Measurements from ENCODE around the gene S100PBP. TPM values are rescaled to one million over a fixed set of nuclear protein-coding genes. Genes with fewer than 3 reads are reported as not detected.

The S100PBP gene
- total RNA-seq, 1 experiment from 2014 or later = 50.1 TPM

DNA sequence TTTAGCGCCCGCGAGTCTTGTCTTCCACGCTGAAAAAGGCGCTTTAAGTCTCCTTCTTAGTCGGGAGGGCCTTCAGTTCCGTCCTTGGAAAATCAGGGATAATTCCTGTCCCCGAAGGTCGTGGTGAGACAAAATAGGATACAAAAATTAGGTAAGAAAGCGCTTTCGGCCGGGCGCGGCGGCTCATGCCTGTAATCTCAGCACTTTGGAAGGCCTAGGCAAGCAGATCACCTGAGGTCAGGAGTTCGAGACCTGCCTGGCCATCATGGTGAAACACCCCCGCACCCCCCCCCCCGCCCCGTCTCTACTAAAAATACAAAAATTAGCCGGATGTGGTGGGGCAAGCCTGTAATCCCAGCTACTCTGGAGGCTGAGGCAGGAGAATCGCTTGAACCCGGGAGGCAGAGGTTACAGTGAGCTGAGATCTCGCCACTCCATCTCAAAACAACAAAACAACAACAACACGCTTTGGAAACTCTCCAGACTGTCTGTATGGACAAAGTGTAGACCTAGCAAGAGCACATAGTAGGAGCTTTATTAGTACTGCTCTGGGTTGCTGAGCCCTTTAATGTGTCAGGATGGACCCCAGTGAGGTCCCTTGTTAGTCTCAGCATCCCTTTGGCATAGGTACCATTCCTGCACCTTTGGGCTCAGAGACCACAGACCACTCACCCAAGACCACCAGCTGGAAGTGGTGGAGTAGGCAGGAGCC lies 84.5 kb downstream of the S100PBP start:
- H3K4me1 ChIP-seq (ENCODE audit: insufficient read depth, low read length) = no peaks in the 10 kb centered on the region
- no peak overlapping the region for H3K9ac ChIP-seq (ENCODE audit: extremely low read depth, insufficient read length, low read length)

More for the DNA sequence above, 84.5 kb downstream of the S100PBP start:
- no peak overlapping the region for H3T11ph ChIP-seq (ENCODE audit: low read length)
- no peak for DNase-seq
- no peak overlapping the region for H4K91ac ChIP-seq (ENCODE audit: insufficient read length, low read depth, low read length)
- H2AFZ ChIP-seq (ENCODE audit: low read length) = no peak overlapping the region
- no peak overlapping the region for H3K56ac ChIP-seq (ENCODE audit: insufficient read length, low read depth, low read length)
- H2BK120ac ChIP-seq (ENCODE audit: low read depth, low read length, poor library complexity, severe bottlenecking) = no peak overlapping the region
- H2BK5ac ChIP-seq (ENCODE audit: insufficient read length, low read length) = no peak overlapping the region
- no peak overlapping the region for H2BK15ac ChIP-seq (ENCODE audit: low read depth, low read length)
- Mint-ChIP-seq H3K27ac (peak overlapping the region in 1 of 3 experiments; percentile 62; a peak in 1 of 7 replicates), H3K4me3 (peak overlapping the region; percentile 66 to 90), H3K27me3 (ENCODE audit: low read depth) (peaks cover 75% of the 10 kb centered on the region), H3K9me3 (no peaks in the 10 kb centered on the region; a peak in 2 of 5 replicates), H3K36me3 (ENCODE audit: insufficient read depth in 1 of 3, low read depth in 3 of 3) (no peaks in the 10 kb centered on the region; a peak in 1 of 7 replicates), H3K4me1 (peaks cover 10 to 18% of the 10 kb centered on the region in 2 experiments)
- H2BK12ac ChIP-seq (ENCODE audit: insufficient read length, low read depth, low read length) = no peak overlapping the region
- H4K8ac ChIP-seq (replicated peaks; ENCODE audit: insufficient read length, low read depth, low read length) = no peak overlapping the region
- no peak overlapping the region for H3K14ac ChIP-seq (ENCODE audit: insufficient read depth, low read length)
- peaks cover 22% of the 10 kb centered on the region; the same call in 1 of the 2 replicates for H3K27me3 ChIP-seq (ENCODE audit: insufficient read depth, low read length)
- H3K9me3 ChIP-seq (ENCODE audit: control insufficient read depth, low read depth, low read length) = no peaks in the 10 kb centered on the region
- no peaks in the 10 kb centered on the region for H3K79me2 ChIP-seq (ENCODE audit: insufficient read depth, low read length)
- TF ChIP-seq, protein P1, sequence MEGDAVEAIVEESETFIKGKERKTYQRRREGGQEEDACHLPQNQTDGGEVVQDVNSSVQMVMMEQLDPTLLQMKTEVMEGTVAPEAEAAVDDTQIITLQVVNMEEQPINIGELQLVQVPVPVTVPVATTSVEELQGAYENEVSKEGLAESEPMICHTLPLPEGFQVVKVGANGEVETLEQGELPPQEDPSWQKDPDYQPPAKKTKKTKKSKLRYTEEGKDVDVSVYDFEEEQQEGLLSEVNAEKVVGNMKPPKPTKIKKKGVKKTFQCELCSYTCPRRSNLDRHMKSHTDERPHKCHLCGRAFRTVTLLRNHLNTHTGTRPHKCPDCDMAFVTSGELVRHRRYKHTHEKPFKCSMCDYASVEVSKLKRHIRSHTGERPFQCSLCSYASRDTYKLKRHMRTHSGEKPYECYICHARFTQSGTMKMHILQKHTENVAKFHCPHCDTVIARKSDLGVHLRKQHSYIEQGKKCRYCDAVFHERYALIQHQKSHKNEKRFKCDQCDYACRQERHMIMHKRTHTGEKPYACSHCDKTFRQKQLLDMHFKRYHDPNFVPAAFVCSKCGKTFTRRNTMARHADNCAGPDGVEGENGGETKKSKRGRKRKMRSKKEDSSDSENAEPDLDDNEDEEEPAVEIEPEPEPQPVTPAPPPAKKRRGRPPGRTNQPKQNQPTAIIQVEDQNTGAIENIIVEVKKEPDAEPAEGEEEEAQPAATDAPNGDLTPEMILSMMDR (conservative IDR thresholded peaks at IDR 0.05) = no peak
- no peak overlapping the region for H3K4ac ChIP-seq (ENCODE audit: low read depth, low read length)
- H3K23me2 ChIP-seq (ENCODE audit: insufficient read length, low read depth, low read length, poor library complexity, severe bottlenecking) = peaks cover 8% of the 10 kb centered on the region
- no peak overlapping the region for H3K18ac ChIP-seq (ENCODE audit: insufficient read length, low read depth, low read length)
- WGBS (ENCODE audit: extremely low coverage, insufficient read length, low lambda C conversion rate) = no CpG with 5 or more reads among the region's 24 CpGs
- no peak overlapping the region for H2AK5ac ChIP-seq (ENCODE audit: insufficient read length, low read length)
- H3K27ac ChIP-seq (ENCODE audit: insufficient read length, low read depth, low read length) = no peak overlapping the region
- no peak overlapping the region for H2BK20ac ChIP-seq (ENCODE audit: low read depth, low read length, poor library complexity, severe bottlenecking)
- H3K4me2 ChIP-seq (ENCODE audit: insufficient read depth, insufficient read length, low read length) = peak overlapping the region; percentile 50
- H3K23ac ChIP-seq (ENCODE audit: insufficient read length, low read depth, low read length) = no peak overlapping the region
- no peak overlapping the region for H4K5ac ChIP-seq (ENCODE audit: insufficient read length, low read depth, low read length)
- no peaks in the 10 kb centered on the region for H4K20me1 ChIP-seq (ENCODE audit: control insufficient read depth, insufficient read depth, insufficient read length)
- no peaks in the 10 kb centered on the region for H3K79me1 ChIP-seq (ENCODE audit: insufficient read depth, low read depth, low read length, poor library complexity, severe bottlenecking)
